HepG2 (cell line): Measurements from ENCODE around the gene ENTPD2. TPM values are rescaled to one million over a fixed set of nuclear protein-coding genes. Genes with fewer than 3 reads are reported as not detected.

Experiments
- ATAC-seq: fragments of 200-7000 bp; cut with Tn5 transposase; 3 replicates; pipeline ENCODE4 v1.9.1; 2020; ENCODE audit warnings: mild to moderate bottlenecking, moderate library complexity
- BruUV-seq: library from RNA; stranded (reverse); fragments of 400-500 nt; replicated peaks from 2 replicates; lab custom pipeline; 2021; lab: Mats Ljungman, UMichigan
- CTCF ChIA-PET: fragments of 300-600 bp; formaldehyde crosslinking; extraction: SDS; loops from one replicate; lab custom pipeline; 2021; ENCODE audit warnings: low total read pairs, inconsistent platforms, low intra/inter-chr PET ratio; lab: Yijun Ruan, JAX
- POLR2A ChIA-PET: fragments of 350-600 bp; sonication (Branson Sonifier 250); formaldehyde crosslinking; loops from one replicate; lab custom pipeline; 2020; ENCODE audit warnings: antibody characterized with exemption, inconsistent platforms; lab: Yijun Ruan, JAX
- DNase-seq: peaks from one replicate; pipeline ENCODE4 v3.0.0-alpha.2; 2015; ENCODE audit warnings: low spot score
- FAIRE-seq: peaks from 3 replicates; lab custom pipeline; 2011; peaks lifted over from hg19 to GRCh38; lab: Jason Lieb, UNC
- H2AFZ ChIP-seq: one replicate; pipeline ENCODE4 v1.6.1; 2011; ENCODE audit warnings: low read length, inconsistent platforms
- H3K27ac ChIP-seq: fragments of 300-600 bp; 3 replicates; pipeline ENCODE4 v1.8.0; 2011; ENCODE audit warnings: mixed run types, mild to moderate bottlenecking, mixed read lengths, low read length, inconsistent platforms; ENCODE audit not compliant: insufficient read depth; ENCODE audit errors: extremely low read length
- H3K27me3 ChIP-seq, 2 experiments: fragments of 200-600 bp in 1 of 2; 2 replicates in 1 of 2; 3 replicates in 1 of 2; pipeline versions ENCODE4 v1.6.0 to v1.8.0; 2011; ENCODE audit warnings: low read length in 2 of 2, mild to moderate bottlenecking in 2 of 2, moderate library complexity in 2 of 2, inconsistent platforms in 1 of 2; ENCODE audit not compliant: insufficient read depth in 2 of 2, control insufficient read depth in 1 of 2
- H3K36me3 ChIP-seq, 2 experiments: fragments of 200-600 bp in 1 of 2; replicated peaks in 1 of 2; 2 replicates in 1 of 2; 3 replicates in 1 of 2; pipeline versions ENCODE4 v1.5.1 to v1.8.0; 2011; ENCODE audit warnings: low read length in 2 of 2, inconsistent platforms in 1 of 2; ENCODE audit not compliant: insufficient read depth in 2 of 2, control insufficient read depth in 1 of 2
- H3K4me1 ChIP-seq: 2 replicates; pipeline ENCODE4 v1.5.1; 2012; ENCODE audit warnings: low read length, inconsistent platforms; ENCODE audit not compliant: insufficient read depth
- H3K4me2 ChIP-seq: 2 replicates; pipeline ENCODE4 v1.6.0; 2011; ENCODE audit warnings: low read depth, low read length, inconsistent platforms
- H3K4me3 ChIP-seq, 3 experiments: fragments of 200-600 bp in 1 of 3; sonication (generic), shearing (Covaris generic) in 1 of 3; replicated peaks in 1 of 3; 2 replicates each; pipeline ENCODE4 v1.5.1; 2011 to 2016; ENCODE audit warnings: low read length in 3 of 3, inconsistent platforms in 2 of 3, low read depth in 2 of 3, mild to moderate bottlenecking in 2 of 3, control low read depth in 1 of 3, mixed read lengths in 1 of 3; ENCODE audit not compliant: insufficient read depth in 1 of 3
- H3K79me2 ChIP-seq: one replicate; pipeline ENCODE4 v1.6.1; 2011; ENCODE audit warnings: low read length, inconsistent platforms; ENCODE audit not compliant: insufficient read depth
- H3K9ac ChIP-seq: 2 replicates; pipeline ENCODE4 v1.6.0; 2011; ENCODE audit warnings: mild to moderate bottlenecking, low read depth, low read length, inconsistent platforms; ENCODE audit not compliant: insufficient read depth
- H3K9me3 ChIP-seq: 2 replicates; pipeline ENCODE4 v1.5.1; 2012; ENCODE audit warnings: mild to moderate bottlenecking, low read length
- H4K20me1 ChIP-seq: 2 replicates; pipeline ENCODE4 v1.6.0; 2011; ENCODE audit warnings: inconsistent platforms, mild to moderate bottlenecking, low read length, moderate library complexity; ENCODE audit not compliant: insufficient read depth
- DPF2 ChIP-seq: sonication (generic); formaldehyde crosslinking; IDR thresholded peaks from 2 replicates; pipeline ENCODE4 v1.4.0; 2020; ENCODE audit warnings: mild to moderate bottlenecking, low read depth, missing genetic modification reagents, borderline replicate concordance
- HNRNPL ChIP-seq: fragments of 200-400 bp; formaldehyde crosslinking; IDR thresholded peaks from 2 replicates; pipeline ENCODE4 v1.6.1; 2017; ENCODE audit warnings: mild to moderate bottlenecking, low read depth, low read length
- MBNL3 ChIP-seq: fragments of 250-450 bp; sonication (Bioruptor Pico); conservative IDR thresholded peaks from 2 replicates; pipeline ENCODE4 v1.8.0; 2022; ENCODE audit warnings: mild to moderate bottlenecking, inconsistent platforms
- MNT ChIP-seq: fragments of 450-650 bp; IDR thresholded peaks from 2 replicates; pipeline ENCODE4 v1.6.1; 2016
- MXD1 ChIP-seq: sonication (generic); formaldehyde crosslinking; IDR thresholded peaks from 2 replicates; pipeline ENCODE4 v1.4.0; 2020; ENCODE audit warnings: mild to moderate bottlenecking, missing genetic modification reagents
- NR2F1 ChIP-seq, 2 experiments: fragments of 450-650 bp in 1 of 2; formaldehyde crosslinking in 1 of 2; IDR thresholded peaks; 2 replicates each; pipeline versions ENCODE4 v1.5.0 to v1.6.1; 2016 to 2020; ENCODE audit warnings: mild to moderate bottlenecking in 1 of 2, missing compliant biosample characterization in 1 of 2, missing genetic modification reagents in 1 of 2, moderate library complexity in 1 of 2
- POLR2AphosphoS2 ChIP-seq: IDR thresholded peaks from 2 replicates; pipeline ENCODE4 v1.6.1; 2011; ENCODE audit warnings: low read depth, low read length, improper control_type of control experiment
- RCOR2 ChIP-seq: IDR thresholded peaks from 2 replicates; pipeline ENCODE4 v1.6.1; 2016; ENCODE audit warnings: missing biosample characterization, missing genetic modification reagents
- SATB2 ChIP-seq: sonication (generic); formaldehyde crosslinking; IDR thresholded peaks from 2 replicates; pipeline ENCODE4 v1.5.0; 2020; ENCODE audit warnings: missing genetic modification reagents
- ZFP37 ChIP-seq: sonication (generic); formaldehyde crosslinking; IDR thresholded peaks from 2 replicates; pipeline ENCODE4 v1.4.0; 2020; ENCODE audit warnings: missing genetic modification reagents, borderline replicate concordance
- ZSCAN29 ChIP-seq: sonication (generic); formaldehyde crosslinking; conservative IDR thresholded peaks from 2 replicates; pipeline ENCODE4 v1.4.0; 2020; ENCODE audit warnings: mild to moderate bottlenecking, missing genetic modification reagents
- whole genome bisulfite sequencing: methylation state at CpG from one replicate; pipeline ENCODE4 v1.1.6; 2017; ENCODE audit warnings: low lambda C conversion rate; 5-methylcytosine and 5-hydroxymethylcytosine counted together
- in situ Hi-C: cut with HindIII; loops from 2 replicates; pipeline ENCODE4 v1.10.0; 2017; ENCODE audit warnings: low pct_unique_long_range_greater_than_20kb; ENCODE audit not compliant: extremely low pct_ligation_motif_present
- intact Hi-C: fragments of 100-400 bp; cut with micrococcal nuclease; formaldehyde crosslinking; loops from one replicate; pipeline ENCODE4 v1.10.0; 2022; ENCODE audit not compliant: unreplicated experiment
- polyA plus RNA-seq, 8 experiments: library from polyadenylated mRNA; depleted of rRNA in 3 of 8; stranded (reverse) in 7 of 8; unstranded in 1 of 8; fragments of >200 nt; fragmentation: Illumina TruSeq in 4 of 8; extraction: Trizol in 4 of 8; gene quantifications; 2 replicates each; pipeline versions ENCODE4 v1.2.1 to v1.2.3, GENCODE V29; 2011 to 2016; ENCODE audit warnings: low read depth in 4 of 8, missing spikeins in 1 of 8, mixed read lengths in 1 of 8; ENCODE audit not compliant: insufficient read depth in 1 of 8
- total RNA-seq, 5 experiments: library from RNA; depleted of rRNA; stranded (reverse); fragments of >200 nt; fragmentation: Illumina TruSeq; extraction: Trizol; gene quantifications; 2 replicates each; pipeline ENCODE4 v1.2.3, GENCODE V29; 2016; ENCODE audit warnings: low read depth in 1 of 5
- TF ChIP-seq, protein P1 (sequence below): sonication (generic); formaldehyde crosslinking; IDR thresholded peaks from 2 replicates; pipeline ENCODE4 v1.5.0; 2020; ENCODE audit warnings: missing genetic modification reagents, mild to moderate bottlenecking, borderline replicate concordance
- TF ChIP-seq, protein P2 (sequence below): sonication (generic); formaldehyde crosslinking; IDR thresholded peaks from 2 replicates; pipeline ENCODE4 v1.4.0; 2020; ENCODE audit warnings: mild to moderate bottlenecking, missing genetic modification reagents, borderline replicate concordance

The ENTPD2 gene
- total and polyA plus RNA-seq, 2 of the 13 experiments (the other 11 are each of a cell fraction or from before 2014, with no cell fraction given), result 0.95 to 3.2 TPM

- TF ChIP-seq ZFP37, result no peak
- TF ChIP-seq RCOR2, result no peak
- no peak for TF ChIP-seq POLR2AphosphoS2
Measured at GRCh38 chr9:137025517-137025966, 28.3 kb downstream of the ENTPD2 start (continued).

DNA sequence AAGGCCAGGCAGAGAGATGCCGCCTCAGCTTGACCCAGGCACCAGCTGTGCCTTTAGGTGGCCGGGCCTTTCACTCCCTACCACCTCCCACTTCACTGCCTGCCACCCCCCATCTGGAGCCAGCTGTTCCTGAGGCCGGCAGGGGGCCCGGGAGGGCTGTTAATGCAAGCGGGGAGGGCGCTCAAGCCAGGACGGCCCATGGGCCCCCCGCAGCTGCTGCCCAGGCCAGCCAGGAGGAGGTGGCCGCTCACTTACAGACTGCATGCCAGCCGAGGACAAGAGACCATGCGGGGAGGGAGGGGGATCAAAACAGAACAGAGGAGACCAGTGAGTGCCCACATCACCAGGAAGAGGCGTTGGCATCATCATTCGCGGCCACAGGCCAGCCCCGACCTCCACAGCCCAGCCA, 30.3 kb downstream of the ENTPD2 start:
- H3K27ac ChIP-seq, result no peak overlapping the region
- H3K79me2 ChIP-seq, result no peaks in the 10 kb centered on the region
- DNase-seq (no peak), FAIRE-seq (no peak), ATAC-seq (no peak)
- no TSS peak for BruUV-seq
- H3K27me3 ChIP-seq, result peaks cover 0 to 5% of the 10 kb centered on the region in 2 experiments; a peak in 1 of 5 replicates
- no peaks in the 10 kb centered on the region for H3K9me3 ChIP-seq
- ChIA-PET CTCF (no interaction called here), POLR2A (no interaction called here)
- 88% methylated on average over 12 of the region's 15 CpGs for WGBS
- H4K20me1 ChIP-seq, result no peaks in the 10 kb centered on the region
- TF ChIP-seq DPF2, result no peak
- TF ChIP-seq HNRNPL, result peak; percentile 26; the same call in 1 of the 2 replicates
- TF ChIP-seq ZSCAN29 (CRISPR knock-in tag), result no peak
- intact Hi-C loops (no loop called here), in situ Hi-C loops (no loop called here)
- H3K4me2 ChIP-seq, result peak overlapping the region; percentile 31; the same call in 1 of the 2 replicates
- H3K36me3 ChIP-seq, result no peaks in the 10 kb centered on the region
- no peak overlapping the region for H3K4me3 ChIP-seq
- no peak overlapping the region for H3K9ac ChIP-seq
- no peak overlapping the region for H2AFZ ChIP-seq
- peaks cover 63% of the 10 kb centered on the region for H3K4me1 ChIP-seq

DNA sequence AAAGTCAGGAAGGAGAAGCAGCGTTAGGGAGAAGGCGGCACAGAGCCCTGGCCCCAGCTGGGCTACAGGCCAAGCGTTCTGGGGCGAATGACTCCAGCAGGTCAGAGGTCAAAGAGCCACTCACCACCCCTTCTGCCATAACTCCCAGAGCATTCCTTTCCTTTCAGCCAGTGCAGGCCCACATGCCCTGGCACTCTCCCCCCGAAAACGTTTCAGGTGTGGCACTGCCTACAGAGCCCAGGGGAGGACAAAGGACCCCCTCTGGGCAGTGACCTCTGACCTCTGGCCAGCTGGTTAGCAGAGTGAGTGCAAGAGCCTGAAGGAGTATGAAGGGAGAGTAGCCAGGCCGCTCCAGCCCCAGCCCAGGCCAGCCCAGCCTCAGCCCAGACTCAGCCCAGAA, 30.7 kb downstream of the ENTPD2 start:
- Histone ChIP-seq H2AFZ (no peak overlapping the region), H4K20me1 (no peaks in the 10 kb centered on the region), H3K79me2 (no peaks in the 10 kb centered on the region), H3K36me3 (no peaks in the 10 kb centered on the region), H3K4me2 (peak overlapping the region; percentile 31), H3K27ac (no peak overlapping the region), H3K4me1 (peaks cover 61% of the 10 kb centered on the region), H3K27me3 (peaks cover 0 to 5% of the 10 kb centered on the region in 2 experiments; a peak in 1 of 5 replicates), H3K9ac (no peak overlapping the region), H3K9me3 (no peaks in the 10 kb centered on the region), H3K4me3 (no peak overlapping the region)
- DNase-seq, result no peak
- WGBS, result 36% methylated on average over 6 of the region's 7 CpGs
- in situ Hi-C loops, result no loop called here
- peak; percentile 5; the same call in 2 of the 3 replicates for ATAC-seq
- intact Hi-C loops, result no loop called here
- POLR2A ChIA-PET, result interaction anchor here (1.1 to 1.7 kb wide), 2 partner anchors 27 to 107 kb away, joined by 3 to 5 read pairs; partner anchors contain the start of gene CLIC3
- CTCF ChIA-PET, result no interaction called here
- BruUV-seq, result no TSS peak
- no peak for FAIRE-seq
- no peak for TF ChIP-seq MNT
- no peak for TF ChIP-seq SATB2 (CRISPR knock-in tag)
- peak; percentile 63 to 93; a peak in 3 of 4 replicates for TF ChIP-seq NR2F1 (CRISPR knock-in tag; IDR thresholded peaks at IDR 0.05)
- no peak for TF ChIP-seq MBNL3 (CRISPR knock-in tag)
- no peak for TF ChIP-seq MXD1 (CRISPR knock-in tag)
- TF ChIP-seq, protein P1, sequence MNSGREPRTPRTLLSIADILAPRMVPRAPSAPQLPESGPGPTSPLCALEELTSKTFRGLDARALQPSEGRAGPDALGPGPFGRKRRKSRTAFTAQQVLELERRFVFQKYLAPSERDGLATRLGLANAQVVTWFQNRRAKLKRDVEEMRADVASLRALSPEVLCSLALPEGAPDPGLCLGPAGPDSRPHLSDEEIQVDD, result no peak
- TF ChIP-seq, protein P2, sequence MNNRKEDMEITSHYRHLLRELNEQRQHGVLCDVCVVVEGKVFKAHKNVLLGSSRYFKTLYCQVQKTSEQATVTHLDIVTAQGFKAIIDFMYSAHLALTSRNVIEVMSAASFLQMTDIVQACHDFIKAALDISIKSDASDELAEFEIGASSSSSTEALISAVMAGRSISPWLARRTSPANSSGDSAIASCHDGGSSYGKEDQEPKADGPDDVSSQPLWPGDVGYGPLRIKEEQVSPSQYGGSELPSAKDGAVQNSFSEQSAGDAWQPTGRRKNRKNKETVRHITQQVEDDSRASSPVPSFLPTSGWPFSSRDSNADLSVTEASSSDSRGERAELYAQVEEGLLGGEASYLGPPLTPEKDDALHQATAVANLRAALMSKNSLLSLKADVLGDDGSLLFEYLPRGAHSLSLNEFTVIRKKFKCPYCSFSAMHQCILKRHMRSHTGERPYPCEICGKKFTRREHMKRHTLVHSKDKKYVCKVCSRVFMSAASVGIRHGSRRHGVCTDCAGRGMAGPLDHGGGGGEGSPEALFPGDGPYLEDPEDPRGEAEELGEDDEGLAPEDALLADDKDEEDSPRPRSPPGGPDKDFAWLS (CRISPR knock-in tag), result no peak
